Measurements from ENCODE around the gene DES.
A peak's percentile ranks its signal among the peaks of the same experiment; 100 is the strongest.

Gene DES

DNA sequence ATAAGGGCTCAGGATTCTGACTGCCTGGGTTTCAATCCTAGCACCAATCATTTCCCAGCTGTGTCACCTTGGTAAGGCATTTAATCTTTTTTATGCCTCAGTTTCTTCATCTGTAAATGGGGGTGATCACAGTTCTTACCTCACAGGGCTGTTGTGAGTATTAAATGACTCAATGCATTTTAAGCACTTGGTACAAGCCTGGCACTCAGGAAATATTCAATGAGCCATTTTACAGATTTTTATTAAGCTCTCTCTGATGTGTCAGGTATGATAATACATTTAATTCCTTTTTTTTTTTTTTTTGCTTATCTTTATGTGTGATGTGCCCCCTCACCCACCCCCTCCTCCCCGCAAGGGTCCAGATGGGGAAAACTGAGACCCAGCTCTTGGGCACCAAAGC is 28.5 kb downstream of the DES start:
- H3K27ac Mint-ChIP-seq = no peak overlapping the region
- H3K36me3 Mint-ChIP-seq (ENCODE audit: low read depth) = no peaks in the 10 kb centered on the region
- ATAC-seq (no peak), DNase-seq (no peak)
- H3K4me1 Mint-ChIP-seq = peaks cover 9% of the 10 kb centered on the region
- peaks cover 27% of the 10 kb centered on the region for H3K27me3 Mint-ChIP-seq
- H3K4me3 Mint-ChIP-seq = no peak overlapping the region
- no peaks in the 10 kb centered on the region for H3K9me3 Mint-ChIP-seq

DNA sequence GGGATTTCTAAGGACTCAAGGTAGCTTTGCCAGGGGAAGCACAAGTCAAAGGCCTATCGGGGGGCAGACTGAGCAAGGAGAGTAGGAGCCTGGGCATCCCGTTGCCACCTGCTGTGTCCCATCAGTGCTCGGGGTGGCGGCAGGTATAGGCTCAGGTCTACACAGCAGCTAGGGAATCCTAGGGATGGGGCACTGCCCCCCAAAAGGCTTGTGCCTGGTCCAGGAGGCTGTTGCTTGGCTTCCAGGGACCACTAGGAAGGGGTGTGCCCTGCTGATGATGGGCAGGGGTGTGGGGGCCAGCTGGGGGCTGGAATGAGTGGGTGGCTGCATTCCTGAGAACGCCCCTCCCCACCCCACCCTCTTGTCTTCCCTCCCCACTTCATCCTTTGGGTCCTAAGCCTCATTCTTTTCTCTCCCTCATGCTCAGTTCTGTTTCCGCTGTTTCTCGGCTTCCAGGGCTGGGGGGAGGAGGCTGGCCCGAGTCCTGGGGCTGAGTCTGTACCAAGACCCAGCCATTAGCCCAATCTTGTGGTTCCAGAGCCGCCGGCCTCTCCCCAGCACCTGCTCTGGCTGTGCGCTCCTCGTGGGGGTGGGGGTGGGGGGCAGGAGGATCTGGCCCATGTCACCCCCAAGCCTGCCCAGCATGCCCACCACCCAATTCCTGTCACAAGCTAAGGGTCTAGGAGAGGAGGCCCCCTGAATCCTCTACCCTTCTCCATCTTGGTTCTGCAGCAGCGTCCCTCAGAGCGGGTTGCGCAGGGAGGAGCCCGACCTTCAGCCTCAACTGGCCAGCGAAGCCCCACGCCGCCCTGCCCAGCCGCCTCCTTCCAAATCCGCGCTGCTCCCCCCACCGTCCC is 29.3 kb downstream of the DES start:
- peaks cover 8% of the 10 kb centered on the region for H3K4me1 Mint-ChIP-seq
- H3K36me3 Mint-ChIP-seq (ENCODE audit: low read depth) = no peaks in the 10 kb centered on the region
- H3K4me3 Mint-ChIP-seq = no peak overlapping the region
- DNase-seq (no peak), ATAC-seq (no peak)
- H3K27me3 Mint-ChIP-seq = peaks cover 25% of the 10 kb centered on the region
- H3K9me3 Mint-ChIP-seq = no peaks in the 10 kb centered on the region
- H3K27ac Mint-ChIP-seq = no peak overlapping the region

DNA sequence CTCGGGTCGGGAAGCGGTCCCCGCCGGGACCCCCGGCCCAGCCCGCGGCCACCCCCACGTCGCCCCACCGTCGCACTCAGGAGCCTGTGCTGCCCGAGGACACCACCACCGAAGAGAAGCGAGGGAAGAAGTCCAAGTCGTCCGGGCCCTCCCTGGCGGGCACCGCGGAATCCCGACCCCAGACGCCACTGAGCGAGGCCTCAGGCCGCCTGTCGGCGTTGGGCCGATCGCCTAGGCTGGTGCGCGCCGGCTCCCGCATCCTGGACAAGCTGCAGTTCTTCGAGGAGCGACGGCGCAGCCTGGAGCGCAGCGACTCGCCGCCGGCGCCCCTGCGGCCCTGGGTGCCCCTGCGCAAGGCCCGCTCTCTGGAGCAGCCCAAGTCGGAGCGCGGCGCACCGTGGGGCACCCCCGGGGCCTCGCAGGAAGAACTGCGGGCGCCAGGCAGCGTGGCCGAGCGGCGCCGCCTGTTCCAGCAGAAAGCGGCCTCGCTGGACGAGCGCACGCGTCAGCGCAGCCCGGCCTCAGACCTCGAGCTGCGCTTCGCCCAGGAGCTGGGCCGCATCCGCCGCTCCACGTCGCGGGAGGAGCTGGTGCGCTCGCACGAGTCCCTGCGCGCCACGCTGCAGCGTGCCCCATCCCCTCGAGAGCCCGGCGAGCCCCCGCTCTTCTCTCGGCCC is 30.1 kb downstream of the DES start:
- H3K4me3 Mint-ChIP-seq = no peak overlapping the region
- H3K36me3 Mint-ChIP-seq (ENCODE audit: low read depth) = no peaks in the 10 kb centered on the region
- H3K27me3 Mint-ChIP-seq = peaks cover 17% of the 10 kb centered on the region
- peaks cover 5% of the 10 kb centered on the region for H3K4me1 Mint-ChIP-seq
- ATAC-seq (peak; percentile 30), DNase-seq (no peak)
- H3K27ac Mint-ChIP-seq = no peak overlapping the region
- H3K9me3 Mint-ChIP-seq = no peaks in the 10 kb centered on the region

DNA sequence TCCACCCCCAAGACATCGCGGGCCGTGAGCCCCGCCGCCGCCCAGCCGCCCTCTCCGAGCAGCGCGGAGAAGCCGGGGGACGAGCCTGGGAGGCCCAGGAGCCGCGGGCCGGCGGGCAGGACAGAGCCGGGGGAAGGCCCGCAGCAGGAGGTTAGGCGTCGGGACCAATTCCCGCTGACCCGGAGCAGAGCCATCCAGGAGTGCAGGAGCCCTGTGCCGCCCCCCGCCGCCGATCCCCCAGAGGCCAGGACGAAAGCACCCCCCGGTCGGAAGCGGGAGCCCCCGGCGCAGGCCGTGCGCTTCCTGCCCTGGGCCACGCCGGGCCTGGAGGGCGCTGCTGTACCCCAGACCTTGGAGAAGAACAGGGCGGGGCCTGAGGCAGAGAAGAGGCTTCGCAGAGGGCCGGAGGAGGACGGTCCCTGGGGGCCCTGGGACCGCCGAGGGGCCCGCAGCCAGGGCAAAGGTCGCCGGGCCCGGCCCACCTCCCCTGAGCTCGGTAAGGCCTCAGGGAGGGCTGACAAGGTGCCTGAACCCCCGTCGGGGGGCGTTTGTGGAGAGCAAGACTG is 30.7 kb downstream of the DES start:
- DNase-seq (peak; percentile 41), ATAC-seq (peak; percentile 65)
- no peak overlapping the region for H3K27ac Mint-ChIP-seq
- H3K4me3 Mint-ChIP-seq = no peak overlapping the region
- H3K4me1 Mint-ChIP-seq = peaks cover 5% of the 10 kb centered on the region
- no peaks in the 10 kb centered on the region for H3K36me3 Mint-ChIP-seq (ENCODE audit: low read depth)
- peaks cover 15% of the 10 kb centered on the region for H3K27me3 Mint-ChIP-seq
- H3K9me3 Mint-ChIP-seq = no peaks in the 10 kb centered on the region

DNA sequence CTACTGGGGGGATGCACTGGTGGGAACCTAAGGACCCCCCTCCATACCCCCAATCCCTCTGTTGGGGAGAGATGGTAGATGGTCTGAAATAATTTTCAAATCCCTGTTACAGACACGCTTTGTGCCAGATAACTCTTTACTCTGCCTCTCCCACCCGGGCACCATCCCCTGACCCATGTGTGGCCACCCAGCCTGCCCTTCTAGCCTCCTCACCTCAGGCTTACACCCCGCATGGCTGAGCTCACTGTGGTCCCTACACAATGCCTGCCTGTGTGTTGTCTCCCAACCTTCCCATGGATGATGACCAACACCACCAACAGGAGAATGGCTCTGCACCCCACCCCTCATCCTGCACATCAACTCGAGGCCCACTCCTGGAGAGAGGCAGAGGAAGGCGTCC is 31.4 kb downstream of the DES start:
- Mint-ChIP-seq H3K27me3 (peaks cover 15% of the 10 kb centered on the region), H3K4me1 (peaks cover 5% of the 10 kb centered on the region), H3K4me3 (no peak overlapping the region), H3K36me3 (ENCODE audit: low read depth) (no peaks in the 10 kb centered on the region), H3K9me3 (no peaks in the 10 kb centered on the region), H3K27ac (no peak overlapping the region)
- DNase-seq (no peak), ATAC-seq (no peak)

DNA sequence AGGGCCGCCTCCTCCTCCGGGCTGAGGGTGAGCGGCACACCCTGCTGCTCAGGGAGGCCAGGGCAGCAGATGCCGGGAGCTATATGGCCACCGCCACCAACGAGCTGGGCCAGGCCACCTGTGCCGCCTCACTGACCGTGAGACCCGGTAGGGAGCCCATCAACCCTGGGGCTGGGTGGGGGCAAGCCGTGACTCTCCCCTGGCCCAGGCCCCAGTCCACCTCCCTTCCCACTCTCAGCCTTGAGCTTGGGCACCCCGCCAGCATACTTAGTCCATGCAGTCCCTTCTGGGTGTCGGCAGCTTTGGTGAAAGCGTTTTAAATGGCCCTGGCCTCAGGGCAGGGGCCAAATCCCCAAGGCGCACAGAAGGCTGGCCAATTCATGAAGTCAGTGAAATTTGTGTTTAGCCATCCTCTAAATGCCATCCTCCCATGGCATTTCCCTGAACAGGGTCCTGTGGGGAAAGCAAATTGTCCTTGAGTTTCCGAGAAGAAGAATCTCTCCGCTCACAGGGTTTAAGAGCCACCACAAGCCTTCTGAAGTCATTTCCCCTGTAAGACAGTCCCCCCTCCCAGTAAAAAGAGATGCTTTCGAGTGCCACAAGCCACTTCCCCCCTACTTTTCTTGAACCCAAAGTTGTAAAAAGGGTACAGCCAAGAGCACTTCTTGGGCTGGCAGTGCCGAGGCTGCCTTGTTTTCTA is 33.6 kb downstream of the DES start:
- H3K9me3 Mint-ChIP-seq = no peaks in the 10 kb centered on the region
- no peak overlapping the region for H3K27ac Mint-ChIP-seq
- DNase-seq (no peak), ATAC-seq (no peak)
- peaks cover 15% of the 10 kb centered on the region for H3K27me3 Mint-ChIP-seq
- peaks cover 5% of the 10 kb centered on the region for H3K4me1 Mint-ChIP-seq
- no peak overlapping the region for H3K4me3 Mint-ChIP-seq
- H3K36me3 Mint-ChIP-seq (ENCODE audit: low read depth) = no peaks in the 10 kb centered on the region

DNA sequence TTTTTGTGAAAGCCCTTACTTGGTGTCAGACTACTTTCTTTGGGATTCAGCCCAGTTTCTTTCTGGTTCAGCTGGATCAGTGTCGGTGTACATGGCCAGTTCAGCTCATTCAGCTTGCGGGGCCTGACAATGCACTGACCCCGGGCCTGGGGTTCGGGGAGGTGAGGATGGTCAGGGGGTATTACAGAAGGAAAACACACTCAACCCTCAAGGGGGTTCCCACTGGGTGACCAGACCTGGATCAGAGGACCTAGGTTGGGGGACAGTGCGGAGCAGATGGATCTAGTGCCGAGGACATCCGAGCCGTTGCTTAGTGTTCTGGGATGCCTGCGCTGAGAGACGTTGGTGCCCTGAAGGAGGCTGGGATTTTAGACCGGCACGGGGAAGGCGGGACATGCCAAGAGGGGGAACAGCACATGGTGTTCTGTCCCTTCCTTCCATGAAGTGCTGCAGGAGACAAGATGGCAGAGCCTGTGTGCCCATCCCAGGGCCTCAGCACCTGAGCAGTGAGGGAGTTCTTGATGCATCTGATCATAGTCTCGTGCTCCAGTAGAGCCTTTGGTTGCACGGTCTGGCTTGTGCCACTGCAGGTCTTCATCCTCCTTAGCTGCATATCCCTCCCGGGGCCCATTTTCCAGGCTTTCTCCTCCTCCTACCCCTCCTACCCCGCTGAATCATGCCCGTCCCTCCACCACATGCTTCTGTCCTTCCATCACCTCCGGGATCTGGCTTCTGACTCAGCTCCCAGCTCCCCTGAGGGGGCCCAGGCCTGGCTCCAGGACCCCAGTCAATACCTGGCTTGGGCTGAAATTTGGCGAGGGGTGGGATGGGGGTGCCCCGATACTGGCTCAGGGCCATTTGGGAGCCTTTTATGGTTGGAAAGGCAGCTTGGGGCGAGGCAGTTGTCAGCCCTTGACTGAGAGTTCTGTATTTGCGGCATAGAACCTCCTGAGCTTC is 34.5 kb downstream of the DES start:
- Mint-ChIP-seq H3K27ac (no peak overlapping the region), H3K9me3 (no peaks in the 10 kb centered on the region), H3K4me1 (peaks cover 6% of the 10 kb centered on the region), H3K36me3 (ENCODE audit: low read depth) (no peaks in the 10 kb centered on the region), H3K27me3 (peaks cover 15% of the 10 kb centered on the region), H3K4me3 (no peak overlapping the region)
- DNase-seq = no peak
- ATAC-seq = no peak

DNA sequence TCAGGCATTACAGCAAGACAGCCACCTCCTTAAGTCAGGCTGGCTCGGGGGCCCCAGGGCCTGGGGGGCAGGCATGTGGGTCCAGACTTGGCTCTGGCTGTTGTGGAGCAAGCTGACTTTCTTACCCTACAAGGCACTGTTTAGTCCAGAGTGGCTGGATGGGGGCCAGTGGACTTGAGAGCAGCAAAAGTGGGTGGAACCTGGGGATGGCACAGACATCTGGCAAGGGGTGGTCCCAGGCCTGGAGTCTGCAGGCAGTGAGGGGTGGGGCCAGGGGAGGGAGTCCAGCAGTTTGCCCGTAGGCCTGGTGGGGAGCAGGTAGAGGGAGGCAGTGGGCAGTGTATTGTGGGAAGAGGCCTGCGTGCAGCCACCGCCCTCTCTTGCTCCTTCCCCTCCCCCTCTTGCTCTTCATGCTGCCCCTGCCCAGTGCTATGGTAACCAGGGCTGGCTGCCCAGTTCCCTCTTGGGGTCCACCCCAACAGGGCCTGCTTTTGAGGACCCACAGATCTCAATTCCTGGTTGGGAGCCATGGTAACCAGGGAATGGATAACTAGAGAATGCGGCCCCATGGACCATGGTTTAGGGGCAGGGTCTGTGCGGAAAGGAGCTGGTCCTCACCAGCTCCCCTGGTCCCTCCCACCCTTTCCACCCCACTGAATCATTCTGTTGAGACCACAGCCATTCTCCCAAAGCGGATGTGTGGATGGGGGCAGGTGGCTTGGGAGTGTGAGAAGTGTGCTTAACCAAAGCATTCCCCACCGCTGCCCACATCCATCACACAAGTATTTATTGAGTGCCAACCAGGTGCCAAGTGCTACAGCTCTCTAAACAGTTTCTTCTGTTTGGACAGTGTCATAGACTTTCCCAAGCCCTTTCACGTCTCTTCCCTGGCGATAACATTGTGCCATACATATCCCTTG is 35.8 kb downstream of the DES start:
- Mint-ChIP-seq H3K27ac (no peak overlapping the region), H3K4me1 (peaks cover 19% of the 10 kb centered on the region), H3K4me3 (no peak overlapping the region), H3K9me3 (no peaks in the 10 kb centered on the region), H3K27me3 (peaks cover 15% of the 10 kb centered on the region), H3K36me3 (ENCODE audit: low read depth) (no peaks in the 10 kb centered on the region)
- DNase-seq = no peak
- ATAC-seq = no peak

DNA sequence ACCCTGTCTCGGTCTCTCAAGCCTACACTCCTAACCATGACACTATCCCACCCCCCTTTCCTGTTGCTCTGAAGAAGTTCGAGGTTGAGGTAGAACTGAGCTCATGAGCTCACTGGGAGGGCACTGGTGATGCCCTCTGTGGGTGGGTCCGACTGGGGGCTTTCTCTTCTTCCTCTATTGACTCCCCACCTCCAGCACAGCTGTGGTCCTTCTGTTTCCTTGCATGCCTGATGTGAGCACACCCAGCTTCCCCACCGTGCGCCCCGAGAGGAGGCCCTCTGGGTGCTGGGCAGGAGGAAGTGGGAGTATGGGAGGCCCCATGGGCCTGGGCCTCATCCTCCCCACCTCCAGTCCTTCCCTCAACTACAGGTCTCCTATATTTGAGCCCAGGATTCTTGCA is 37.4 kb downstream of the DES start:
- DNase-seq (no peak), ATAC-seq (no peak)
- H3K9me3 Mint-ChIP-seq = no peaks in the 10 kb centered on the region
- H3K4me1 Mint-ChIP-seq = peaks cover 19% of the 10 kb centered on the region
- no peak overlapping the region for H3K27ac Mint-ChIP-seq
- H3K4me3 Mint-ChIP-seq = no peak overlapping the region
- peaks cover 1% of the 10 kb centered on the region for H3K27me3 Mint-ChIP-seq
- no peaks in the 10 kb centered on the region for H3K36me3 Mint-ChIP-seq (ENCODE audit: low read depth)

DNA sequence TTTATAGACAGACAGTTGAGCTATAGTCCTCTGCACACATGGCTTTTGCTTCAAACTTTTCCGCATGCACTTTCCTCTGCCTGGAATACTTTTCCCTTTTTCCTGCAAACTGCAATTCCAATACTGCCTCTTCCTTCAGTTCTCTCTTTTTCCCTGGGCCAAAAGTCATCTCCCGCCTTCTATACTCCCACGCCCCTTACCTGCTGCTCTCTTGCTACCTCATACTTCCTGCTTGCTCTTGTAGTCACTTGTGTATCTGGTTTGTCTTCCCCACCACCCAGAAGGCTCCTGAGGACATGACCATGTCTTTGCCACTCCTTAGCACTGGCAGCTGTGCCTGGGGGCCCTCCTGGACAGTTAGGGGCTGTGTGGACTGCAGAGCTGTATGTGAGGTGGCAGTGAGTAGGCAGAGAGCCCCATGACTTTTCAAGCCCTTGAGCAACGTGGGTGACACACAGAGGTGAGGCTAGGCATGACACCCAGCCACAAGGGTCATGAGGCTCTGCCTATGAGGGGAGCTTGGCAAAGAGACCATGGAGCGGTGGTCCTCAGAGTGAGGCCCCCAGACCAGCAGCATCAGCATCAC is 39.7 kb downstream of the DES start:
- H3K4me1 Mint-ChIP-seq = peaks cover 17% of the 10 kb centered on the region
- DNase-seq (no peak), ATAC-seq (peak; percentile 86)
- no peaks in the 10 kb centered on the region for H3K36me3 Mint-ChIP-seq (ENCODE audit: low read depth)
- no peaks in the 10 kb centered on the region for H3K27me3 Mint-ChIP-seq
- no peaks in the 10 kb centered on the region for H3K9me3 Mint-ChIP-seq
- H3K27ac Mint-ChIP-seq = peak overlapping the region; percentile 13
- H3K4me3 Mint-ChIP-seq = no peak overlapping the region

DNA sequence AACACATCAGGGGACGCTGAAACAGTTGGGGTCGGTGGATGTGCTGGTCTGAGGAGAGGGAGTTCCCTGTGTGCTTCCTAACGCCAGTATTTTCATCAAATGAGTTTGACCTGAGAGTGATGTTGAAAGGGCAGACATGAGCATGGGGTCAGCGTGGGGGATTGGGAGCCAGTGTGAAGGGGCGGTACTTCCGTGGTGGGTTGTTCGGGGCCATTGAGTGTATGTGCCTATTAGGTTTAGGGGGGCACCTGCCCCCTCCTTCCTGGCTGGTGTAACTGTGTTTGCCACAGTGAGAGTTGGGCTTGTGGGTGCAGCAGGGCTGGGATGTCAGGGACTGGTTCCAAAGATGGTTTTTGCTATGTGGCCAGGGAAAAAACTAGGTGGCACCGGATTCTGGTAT is 40.8 kb downstream of the DES start:
- H3K27ac Mint-ChIP-seq = no peak overlapping the region
- no peaks in the 10 kb centered on the region for H3K9me3 Mint-ChIP-seq

DNA sequence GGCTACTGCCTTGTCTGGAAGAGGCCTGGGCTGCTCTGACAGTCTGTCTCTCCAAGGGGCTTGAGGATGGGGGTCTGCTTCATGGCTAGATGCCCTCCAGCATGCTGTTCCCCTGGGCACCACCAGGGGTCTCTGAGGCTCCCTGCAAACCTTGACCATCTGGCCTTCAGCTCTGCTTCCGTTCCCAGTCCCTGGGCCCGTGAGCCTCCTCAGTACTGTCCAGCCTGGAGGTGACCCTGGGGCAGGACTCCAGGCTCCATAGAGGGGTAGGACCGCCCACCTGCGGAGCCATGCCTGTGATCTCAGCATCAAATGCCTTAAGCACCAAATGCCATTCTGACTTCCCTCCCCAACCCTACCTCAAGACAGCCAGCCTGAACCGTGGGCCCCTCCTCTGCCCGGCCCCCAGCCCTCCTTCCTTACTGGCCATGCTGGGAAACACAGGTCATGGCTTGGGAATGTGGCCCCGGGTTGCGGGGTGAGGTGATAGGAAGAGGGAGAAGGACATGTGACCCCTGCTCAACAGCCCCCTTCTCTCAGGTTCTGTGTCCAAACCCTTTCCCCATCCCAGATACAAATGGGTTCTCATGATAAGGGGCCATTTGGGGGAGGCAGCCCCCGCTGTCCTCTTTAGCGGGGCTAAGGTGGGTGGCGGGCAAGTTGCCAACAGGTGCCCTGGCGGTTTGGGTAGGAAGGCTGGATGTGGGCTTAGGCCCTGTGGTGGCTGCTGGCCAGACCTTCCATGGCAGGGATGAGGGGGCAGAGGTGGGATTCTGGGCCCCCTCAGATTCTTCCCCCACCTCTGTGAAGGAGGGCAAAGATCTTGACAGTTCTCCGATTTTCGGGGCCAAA is 41.5 kb downstream of the DES start:
- Mint-ChIP-seq H3K27ac (no peak overlapping the region), H3K36me3 (ENCODE audit: low read depth) (no peaks in the 10 kb centered on the region), H3K27me3 (no peaks in the 10 kb centered on the region), H3K9me3 (no peaks in the 10 kb centered on the region), H3K4me3 (no peak overlapping the region), H3K4me1 (peaks cover 14% of the 10 kb centered on the region)
- no peak for ATAC-seq
- peak; percentile 64 for DNase-seq

More for the DNA sequence above, 40.8 kb downstream of the DES start:
- Mint-ChIP-seq H3K36me3 (ENCODE audit: low read depth) (no peaks in the 10 kb centered on the region), H3K4me3 (no peak overlapping the region), H3K4me1 (peaks cover 14% of the 10 kb centered on the region), H3K27me3 (no peaks in the 10 kb centered on the region)
- ATAC-seq = no peak
- DNase-seq = no peak

Measured in activated naive CD8-positive, alpha-beta T cell treated with anti-CD3 and anti-CD28 coated beads, Interleukin-2, amount 50 U/mL, for 24 hours (primary cell).